Activated CD4-positive, alpha-beta T cell treated with anti-CD3 and anti-CD28 coated beads for 4 hours (primary cell): Measurements from ENCODE around the gene HOXC10.

Experiments
- DNase-seq, 2 donors: peaks; one replicate each; pipeline ENCODE4 v3.0.0-alpha.2; 2020

Gene HOXC10

GRCh38 chr12:53950789-53951576 lies 34.0 kb upstream of the HOXC10 start:
- DNase-seq, result no peak

GRCh38 chr12:53951577-53952334 lies 33.2 kb upstream of the HOXC10 start:
- no peak for DNase-seq

GRCh38 chr12:53952335-53952694 lies 32.6 kb upstream of the HOXC10 start:
- no peak for DNase-seq

GRCh38 chr12:53952871-53953734 lies 31.8 kb upstream of the HOXC10 start:
- no peak for DNase-seq

- DNase-seq, result no peak
Observed at GRCh38 chr12:53953831-53954693, 30.9 kb upstream of the HOXC10 start.

- no peak for DNase-seq
Observed at GRCh38 chr12:53954694-53955035, 30.3 kb upstream of the HOXC10 start, which contains the start of gene HOXC12. Gene HOXC12, plus strand, starts transcription at chr12:53954903. Its CDS starts 27 bp downstream, at chr12:53954930.

GRCh38 chr12:53955036-53955775 lies 29.7 kb upstream of the HOXC10 start:
- DNase-seq, result no peak

GRCh38 chr12:53955776-53956250 lies 29.1 kb upstream of the HOXC10 start:
- DNase-seq, result no peak

GRCh38 chr12:53956251-53956887 lies 28.6 kb upstream of the HOXC10 start:
- DNase-seq, result no peak

- no peak for DNase-seq
Observed at GRCh38 chr12:53956914-53957536, 27.9 kb upstream of the HOXC10 start.

GRCh38 chr12:53958128-53958527 lies 26.8 kb upstream of the HOXC10 start:
- no peak for DNase-seq

GRCh38 chr12:53959314-53959713 lies 25.6 kb upstream of the HOXC10 start:
- no peak for DNase-seq

GRCh38 chr12:53960187-53961024 lies 24.5 kb upstream of the HOXC10 start:
- no peak for DNase-seq

GRCh38 chr12:53961025-53961761 lies 23.8 kb upstream of the HOXC10 start:
- DNase-seq, result no peak

- DNase-seq, result no peak
Observed at GRCh38 chr12:53963005-53963404, 21.9 kb upstream of the HOXC10 start.

- DNase-seq, result no peak
Observed at GRCh38 chr12:53963434-53964314, 21.3 kb upstream of the HOXC10 start.

- DNase-seq, result no peak
Observed at GRCh38 chr12:53964315-53964713, 20.6 kb upstream of the HOXC10 start.
